ENCODE data around the gene ANKRD61.

Gene ANKRD61

DNA sequence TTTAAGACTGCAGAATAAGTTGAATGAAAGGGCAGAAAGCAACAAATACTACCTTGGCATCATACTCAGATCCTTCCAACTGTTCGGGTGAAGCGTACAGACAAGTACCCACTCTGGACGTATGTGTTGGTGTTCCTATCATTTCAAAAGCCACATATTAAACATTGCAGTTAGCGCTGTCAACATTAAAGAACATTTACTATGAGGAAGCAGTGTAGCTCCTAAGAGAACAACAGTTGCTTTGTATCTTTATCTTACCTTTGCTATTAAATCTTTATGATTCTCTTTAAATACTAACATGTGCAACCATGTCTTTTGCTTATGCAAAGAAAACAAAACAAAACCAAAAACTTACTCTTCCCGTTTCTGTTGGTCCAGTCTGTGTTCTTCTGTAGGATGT lies 2.6 kb upstream of the ANKRD61 start:
- Histone ChIP-seq H3K27me3 (ENCODE audit: insufficient read depth, low read depth, severe bottlenecking) (no peaks in the 10 kb centered on the region), H3K36me3 (peaks cover 83% of the 10 kb centered on the region), H3K4me3 (ENCODE audit: low read depth, low read length) (no peak overlapping the region), H3K27ac (no peak overlapping the region), H3K9me3 (ENCODE audit: severe bottlenecking) (no peaks in the 10 kb centered on the region)
- DNase-seq: no peak
- TF ChIP-seq CTCF (IDR thresholded peaks at IDR 0.05; ENCODE audit: low read depth, low read length): no peak

DNA sequence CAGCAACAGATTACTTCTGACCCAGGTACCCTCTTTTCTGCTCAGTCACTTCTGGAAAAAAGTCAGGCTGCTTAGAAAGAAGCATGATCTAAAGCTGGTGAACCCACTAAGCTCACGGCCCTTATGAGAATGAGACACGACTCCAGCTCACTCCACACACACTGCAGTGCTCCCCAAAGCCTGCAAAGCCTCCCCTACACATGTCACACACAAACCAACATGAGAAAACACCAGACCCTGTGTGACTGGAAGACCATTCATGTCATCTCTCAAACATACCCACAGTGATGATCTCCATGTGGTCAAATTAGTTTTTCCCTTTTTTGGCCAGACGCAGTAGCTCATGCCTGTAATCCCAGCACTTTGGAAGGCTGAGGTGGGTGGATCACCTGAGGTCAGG lies 391 bp downstream of the ANKRD61 start:
- H3K36me3 ChIP-seq: peaks cover 78% of the 10 kb centered on the region
- H3K27ac ChIP-seq: no peak overlapping the region
- no peak for TF ChIP-seq CTCF (IDR thresholded peaks at IDR 0.05; ENCODE audit: low read depth, low read length)
- H3K4me3 ChIP-seq (ENCODE audit: low read depth, low read length): no peak overlapping the region
- no peaks in the 10 kb centered on the region for H3K9me3 ChIP-seq (ENCODE audit: severe bottlenecking)
- DNase-seq: no peak
- H3K27me3 ChIP-seq (ENCODE audit: insufficient read depth, low read depth, severe bottlenecking): no peaks in the 10 kb centered on the region

GRCh38 chr7:6032167-6032566 lies 991 bp downstream of the ANKRD61 start:
- no peak for DNase-seq
- H3K36me3 ChIP-seq: peaks cover 80% of the 10 kb centered on the region
- H3K27me3 ChIP-seq (ENCODE audit: insufficient read depth, low read depth, severe bottlenecking): no peaks in the 10 kb centered on the region
- H3K27ac ChIP-seq: no peak overlapping the region
- no peaks in the 10 kb centered on the region for H3K9me3 ChIP-seq (ENCODE audit: severe bottlenecking)
- no peak overlapping the region for H3K4me3 ChIP-seq (ENCODE audit: low read depth, low read length)
- no peak for TF ChIP-seq CTCF (IDR thresholded peaks at IDR 0.05; ENCODE audit: low read depth, low read length)

DNA sequence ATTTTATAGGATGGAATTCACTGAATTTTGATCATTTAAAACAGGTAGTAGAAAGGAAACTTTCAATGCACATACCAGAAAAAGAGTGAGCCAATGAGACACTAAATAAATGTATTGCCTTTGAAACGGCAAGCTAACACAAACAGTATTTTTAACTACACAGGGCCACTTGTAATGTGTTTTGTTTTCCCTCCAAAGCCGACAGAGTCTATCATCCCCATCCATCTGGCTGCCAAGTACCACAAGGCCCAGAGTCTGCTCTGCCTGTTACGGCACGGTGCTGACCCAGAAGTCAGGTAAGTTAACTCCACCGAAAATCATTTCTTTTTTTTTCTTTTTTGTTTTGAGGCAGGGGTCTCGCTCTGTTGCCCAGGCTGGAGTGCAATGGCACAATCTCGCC lies 1.5 kb downstream of the ANKRD61 start:
- no peak for DNase-seq
- Histone ChIP-seq H3K9me3 (ENCODE audit: severe bottlenecking) (no peaks in the 10 kb centered on the region), H3K4me3 (ENCODE audit: low read depth, low read length) (no peak overlapping the region), H3K27me3 (ENCODE audit: insufficient read depth, low read depth, severe bottlenecking) (no peaks in the 10 kb centered on the region), H3K27ac (no peak overlapping the region), H3K36me3 (peaks cover 80% of the 10 kb centered on the region)
- no peak for TF ChIP-seq CTCF (IDR thresholded peaks at IDR 0.05; ENCODE audit: low read depth, low read length)

- H3K4me3 ChIP-seq (ENCODE audit: low read depth, low read length): no peak overlapping the region
- H3K36me3 ChIP-seq: peaks cover 79% of the 10 kb centered on the region
- no peak for DNase-seq
- H3K9me3 ChIP-seq (ENCODE audit: severe bottlenecking): no peaks in the 10 kb centered on the region
- H3K27me3 ChIP-seq (ENCODE audit: insufficient read depth, low read depth, severe bottlenecking): no peaks in the 10 kb centered on the region
- TF ChIP-seq CTCF (IDR thresholded peaks at IDR 0.05; ENCODE audit: low read depth, low read length): no peak
- no peak overlapping the region for H3K27ac ChIP-seq
Measured at GRCh38 chr7:6035165-6035564, 4.0 kb downstream of the ANKRD61 start.

DNA sequence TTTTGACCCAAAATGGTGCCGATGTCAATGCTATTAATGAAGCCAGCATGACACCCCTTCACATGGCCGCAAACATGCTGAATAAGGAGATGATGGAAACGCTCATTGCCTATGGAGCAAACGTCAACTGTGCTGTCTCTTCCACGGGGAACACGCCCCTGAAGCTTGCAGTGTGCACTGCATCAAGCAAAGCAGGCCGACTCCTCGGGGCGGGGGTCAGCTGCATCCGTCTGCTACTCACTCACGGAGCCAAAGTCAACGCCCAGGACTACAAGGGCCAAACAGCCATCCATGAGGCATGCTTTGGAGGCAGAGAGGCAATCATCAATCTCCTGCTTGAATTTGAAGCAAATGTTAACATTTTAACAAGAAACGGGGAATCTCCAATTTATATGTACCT lies 4.5 kb downstream of the ANKRD61 start:
- Histone ChIP-seq H3K27ac (no peak overlapping the region), H3K4me3 (ENCODE audit: low read depth, low read length) (no peak overlapping the region), H3K36me3 (peaks cover 79% of the 10 kb centered on the region), H3K9me3 (ENCODE audit: severe bottlenecking) (no peaks in the 10 kb centered on the region), H3K27me3 (ENCODE audit: insufficient read depth, low read depth, severe bottlenecking) (no peaks in the 10 kb centered on the region)
- no peak for DNase-seq
- TF ChIP-seq CTCF (IDR thresholded peaks at IDR 0.05; ENCODE audit: low read depth, low read length): no peak

Data from WERI-Rb-1 (cell line).